ENCODE data around the gene COL4A4. TPM values are rescaled to one million over a fixed set of nuclear protein-coding genes. Genes with fewer than 3 reads are reported as not detected.

The COL4A4 gene
- total RNA-seq, 2 experiments from 2014 or later, result not detected

GRCh38 chr2:227148106-227148505 lies 15.9 kb downstream of the COL4A4 start:
- intact Hi-C loops (cut with micrococcal nuclease), result no loop called here
- ChIA-PET POLR2A (no interaction called here), CTCF (no interaction called here)
- H3K9me3 Mint-ChIP-seq, result peaks cover 5% of the 10 kb centered on the region
- no peak for TF ChIP-seq CTCF (IDR thresholded peaks at IDR 0.05)
- no peaks in the 10 kb centered on the region for H3K4me1 Mint-ChIP-seq (ENCODE audit: low read depth)
- H3K4me3 Mint-ChIP-seq, result no peak overlapping the region
- ATAC-seq (no peak), DNase-seq (no peak)
- no peaks in the 10 kb centered on the region for H3K36me3 Mint-ChIP-seq (ENCODE audit: low read depth)
- peaks cover 8% of the 10 kb centered on the region for H3K27me3 Mint-ChIP-seq
- no peak overlapping the region for H3K27ac Mint-ChIP-seq

- POLR2A ChIA-PET, result no interaction called here
- no peak for TF ChIP-seq CTCF (IDR thresholded peaks at IDR 0.05)
- no peak overlapping the region for H3K4me3 Mint-ChIP-seq
- CTCF ChIA-PET, result no interaction called here
- ATAC-seq (no peak), DNase-seq (no peak)
- peaks cover 5% of the 10 kb centered on the region for H3K9me3 Mint-ChIP-seq
- H3K36me3 Mint-ChIP-seq (ENCODE audit: low read depth), result no peaks in the 10 kb centered on the region
- no peaks in the 10 kb centered on the region for H3K4me1 Mint-ChIP-seq (ENCODE audit: low read depth)
- no peak overlapping the region for H3K27ac Mint-ChIP-seq
- intact Hi-C loops (cut with micrococcal nuclease), result no loop called here
- H3K27me3 Mint-ChIP-seq, result peaks cover 8% of the 10 kb centered on the region
These were observed 17.0 kb downstream of the COL4A4 start for GRCh38 chr2:227147023-227147422.

- Mint-ChIP-seq H3K4me1 (ENCODE audit: low read depth) (no peaks in the 10 kb centered on the region), H3K36me3 (ENCODE audit: low read depth) (no peaks in the 10 kb centered on the region), H3K9me3 (peaks cover 5% of the 10 kb centered on the region), H3K27ac (no peak overlapping the region), H3K4me3 (no peak overlapping the region), H3K27me3 (peaks cover 8% of the 10 kb centered on the region)
- no peak for DNase-seq
- intact Hi-C loops (cut with micrococcal nuclease), result no loop called here
- CTCF ChIA-PET, result no interaction called here
- TF ChIP-seq CTCF (IDR thresholded peaks at IDR 0.05), result no peak
- POLR2A ChIA-PET, result no interaction called here
- ATAC-seq, result no peak
These were observed 17.5 kb downstream of the COL4A4 start for GRCh38 chr2:227146456-227146855.

- Mint-ChIP-seq H3K27ac (no peak overlapping the region), H3K36me3 (ENCODE audit: low read depth) (no peaks in the 10 kb centered on the region), H3K27me3 (peaks cover 6% of the 10 kb centered on the region), H3K4me3 (no peak overlapping the region), H3K4me1 (ENCODE audit: low read depth) (no peaks in the 10 kb centered on the region), H3K9me3 (peaks cover 3% of the 10 kb centered on the region)
- ChIA-PET CTCF (interaction anchor here (1.3 kb wide), 1 partner anchor 94 kb away, joined by 4 read pairs; no protein-coding TSS in a partner anchor), POLR2A (no interaction called here)
- no peak for TF ChIP-seq CTCF (IDR thresholded peaks at IDR 0.05)
- ATAC-seq (no peak), DNase-seq (no peak)
- intact Hi-C loops (cut with micrococcal nuclease), result no loop called here
These were observed 20.1 kb downstream of the COL4A4 start for GRCh38 chr2:227143895-227144294.

GRCh38 chr2:227141301-227141700 lies 22.7 kb downstream of the COL4A4 start:
- DNase-seq (no peak), ATAC-seq (no peak)
- Mint-ChIP-seq H3K4me1 (ENCODE audit: low read depth) (no peaks in the 10 kb centered on the region), H3K36me3 (ENCODE audit: low read depth) (no peaks in the 10 kb centered on the region), H3K27ac (no peak overlapping the region), H3K4me3 (no peak overlapping the region), H3K9me3 (no peaks in the 10 kb centered on the region), H3K27me3 (peaks cover 3% of the 10 kb centered on the region)
- ChIA-PET POLR2A (no interaction called here), CTCF (interaction anchor here (0.9 kb wide), 1 partner anchor 97 kb away, joined by 3 read pairs; no protein-coding TSS in a partner anchor)
- intact Hi-C loops (cut with micrococcal nuclease), result no loop called here
- TF ChIP-seq CTCF (IDR thresholded peaks at IDR 0.05), result no peak

Measured in activated CD8-positive, alpha-beta T cell treated with anti-CD3 and anti-CD28 coated beads for 36 hours (primary cell).